Activated gamma-delta T cell treated with Interleukin-2 at 50 U/mL for 16 hours (primary cell): ENCODE data around the gene OSER1.

Source experiments
- DNase-seq: peaks from one replicate; pipeline ENCODE4 v3.0.0-alpha.2; 2020

The OSER1 gene

DNA sequence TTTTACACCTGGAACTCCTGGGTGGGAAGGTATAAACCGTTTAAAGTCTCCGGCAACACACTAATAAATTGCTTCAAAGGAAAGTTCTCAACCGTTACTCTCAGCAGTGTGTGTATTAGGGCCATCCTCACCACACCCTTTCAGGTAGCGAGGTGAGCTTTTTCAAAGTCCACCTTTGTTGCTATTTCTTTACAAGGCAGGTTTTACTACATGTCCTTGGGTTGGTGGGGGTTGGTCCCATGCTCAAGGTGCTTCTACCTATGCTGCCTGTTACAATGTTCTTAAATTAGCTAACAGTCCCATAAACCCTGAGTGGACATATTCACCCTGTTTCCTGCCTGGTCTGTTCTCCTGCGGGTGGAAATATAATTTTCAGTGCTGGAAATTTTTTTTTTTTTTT is 13.2 kb upstream of the OSER1 start:
- DNase-seq: no peak

DNA sequence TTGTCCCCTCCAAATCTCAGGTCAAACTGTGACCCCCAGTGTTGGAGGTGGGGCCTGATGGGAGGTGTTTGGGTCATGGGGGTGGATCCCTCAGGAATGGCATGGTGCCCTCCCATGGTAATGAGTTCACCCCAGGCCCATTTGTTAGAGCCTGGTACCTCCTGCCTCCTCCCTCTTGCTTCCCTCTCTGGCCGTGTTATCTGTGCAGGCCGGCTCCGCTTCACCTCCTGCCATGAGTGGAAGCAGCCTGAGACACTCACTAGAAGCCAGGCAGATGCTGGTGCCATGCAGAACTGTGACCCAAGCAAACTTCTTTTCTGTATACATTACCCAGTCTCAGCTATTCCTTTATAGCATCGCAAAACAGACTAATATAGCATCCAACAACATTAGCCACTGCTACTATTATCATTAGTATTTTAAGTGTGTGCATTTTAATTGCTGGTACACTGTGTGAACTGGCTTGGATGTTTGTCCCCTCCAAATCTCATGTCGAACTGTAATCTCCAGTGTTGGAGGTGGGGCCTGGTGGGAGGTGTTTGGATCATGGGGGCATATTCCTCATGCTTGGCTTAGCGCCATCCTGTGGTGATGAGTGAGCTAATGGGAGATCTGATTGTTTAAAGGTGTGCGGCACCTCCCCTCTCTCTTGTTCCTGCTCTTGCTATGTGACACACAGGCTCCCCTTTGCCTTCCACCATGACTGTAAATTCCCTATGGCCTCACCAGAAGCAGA is 12.2 kb upstream of the OSER1 start:
- no peak for DNase-seq

DNA sequence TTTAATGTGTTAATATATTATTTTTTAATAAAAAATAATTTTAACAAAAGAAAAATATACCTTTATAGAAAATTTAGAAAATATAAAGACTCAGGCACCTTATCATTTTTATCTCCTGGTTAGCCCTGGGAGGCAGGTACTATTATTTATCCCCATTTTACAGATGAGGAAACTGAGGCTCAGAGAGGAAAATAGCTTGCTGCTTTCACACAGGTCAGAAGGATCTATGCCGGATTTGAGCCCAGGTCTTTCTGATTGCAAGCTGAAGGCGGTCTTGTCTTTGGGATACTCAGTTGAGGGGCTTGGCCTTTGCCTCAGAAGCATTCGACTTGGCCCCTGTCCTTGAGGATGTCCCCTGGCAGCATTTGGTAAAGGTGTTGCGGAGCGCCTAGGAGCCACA is 11.5 kb upstream of the OSER1 start:
- no peak for DNase-seq

DNA sequence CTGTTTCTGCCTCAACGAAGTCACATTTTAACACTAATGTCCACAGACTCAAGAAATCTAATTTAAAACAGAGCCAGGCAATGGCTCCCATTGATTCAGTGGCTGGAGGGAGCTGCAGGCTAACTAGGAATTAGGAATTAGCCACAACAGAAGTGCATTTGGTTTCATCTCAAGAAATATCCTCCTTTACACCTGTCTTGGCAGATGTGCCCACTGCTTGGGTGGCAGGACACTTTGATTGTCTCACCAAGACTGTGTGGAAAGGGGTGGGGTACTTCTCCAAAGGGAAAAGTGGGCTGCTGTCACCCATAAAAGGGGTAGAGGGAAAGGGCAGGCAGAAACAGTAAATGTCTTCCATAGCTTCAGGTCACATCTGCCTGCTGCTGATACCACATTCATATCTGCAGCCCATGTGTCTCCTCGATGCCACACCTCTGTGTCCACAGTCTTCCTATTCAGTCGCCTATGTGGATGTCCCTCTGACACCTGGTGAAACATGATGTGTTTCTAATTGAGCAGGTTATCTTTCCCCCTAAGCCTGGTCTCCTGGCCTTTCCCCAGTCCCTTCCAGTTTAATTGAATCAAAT is 10.9 kb upstream of the OSER1 start:
- DNase-seq: no peak

DNA sequence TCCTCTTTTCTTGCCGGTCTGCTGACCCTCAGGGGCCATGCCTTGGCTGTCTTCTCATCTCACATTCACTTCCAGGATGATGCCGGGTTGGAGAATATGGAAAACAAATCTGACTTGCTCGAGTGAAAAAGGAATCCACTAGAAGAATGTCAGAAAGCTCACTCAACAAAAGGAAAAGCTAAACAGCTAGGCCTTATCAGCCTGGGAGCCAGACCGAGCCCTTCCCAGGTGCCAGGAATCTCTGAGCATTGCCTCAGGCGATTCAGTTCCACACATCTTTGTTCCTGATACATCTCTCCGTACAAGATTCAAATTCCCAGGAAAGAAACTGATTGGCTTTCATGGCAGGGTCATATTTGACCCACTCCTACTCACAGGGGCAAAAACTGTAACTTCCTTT is 9.2 kb upstream of the OSER1 start:
- no peak for DNase-seq

DNA sequence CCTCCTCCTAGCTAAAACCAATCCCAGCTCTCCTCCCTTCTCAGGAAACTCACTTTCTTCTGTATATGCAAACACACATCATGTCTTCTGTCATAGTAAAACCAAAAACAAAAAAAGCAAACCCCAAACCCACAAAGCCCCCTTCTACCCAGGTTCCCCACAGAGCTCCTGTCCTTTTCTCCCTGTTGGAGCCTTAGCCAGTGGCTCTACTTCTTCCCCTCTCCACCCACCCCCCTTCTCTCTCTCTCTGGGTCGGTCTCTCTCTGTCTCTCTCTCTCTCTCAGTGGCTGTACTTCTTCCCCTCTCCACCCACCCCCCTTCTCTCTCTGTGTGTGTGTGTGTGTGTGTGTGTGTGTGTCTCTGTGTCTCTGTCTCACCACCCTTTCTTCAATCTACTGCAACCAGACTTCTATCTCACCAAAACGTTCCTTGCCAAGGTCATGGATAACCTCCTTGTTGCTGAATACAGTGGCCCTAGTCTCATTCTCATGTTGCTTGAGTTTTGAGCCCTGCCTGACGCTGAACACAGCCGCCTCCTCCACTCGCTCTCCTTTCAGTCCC is 8.7 kb upstream of the OSER1 start:
- DNase-seq: peak; percentile 21

DNA sequence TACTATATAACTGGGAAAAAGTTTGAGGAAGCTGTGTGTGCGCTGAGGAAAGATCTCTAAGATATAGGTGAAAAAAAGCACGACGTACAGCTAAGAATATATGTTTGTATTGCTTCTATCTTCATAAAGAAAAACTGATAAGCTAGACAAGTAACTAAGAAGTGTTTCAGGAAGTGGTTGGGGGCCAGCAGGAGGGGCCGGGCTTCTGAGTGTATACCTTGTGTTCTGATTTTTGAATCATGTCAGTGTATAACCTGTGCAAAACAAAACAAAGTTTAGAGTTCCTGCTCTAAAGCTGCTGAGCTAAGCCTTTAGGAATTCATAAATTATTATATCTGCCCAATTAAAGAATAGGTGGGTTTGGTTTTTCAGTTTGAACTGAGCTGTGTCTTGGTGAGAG is 7.9 kb upstream of the OSER1 start:
- DNase-seq: peak; percentile 64

DNA sequence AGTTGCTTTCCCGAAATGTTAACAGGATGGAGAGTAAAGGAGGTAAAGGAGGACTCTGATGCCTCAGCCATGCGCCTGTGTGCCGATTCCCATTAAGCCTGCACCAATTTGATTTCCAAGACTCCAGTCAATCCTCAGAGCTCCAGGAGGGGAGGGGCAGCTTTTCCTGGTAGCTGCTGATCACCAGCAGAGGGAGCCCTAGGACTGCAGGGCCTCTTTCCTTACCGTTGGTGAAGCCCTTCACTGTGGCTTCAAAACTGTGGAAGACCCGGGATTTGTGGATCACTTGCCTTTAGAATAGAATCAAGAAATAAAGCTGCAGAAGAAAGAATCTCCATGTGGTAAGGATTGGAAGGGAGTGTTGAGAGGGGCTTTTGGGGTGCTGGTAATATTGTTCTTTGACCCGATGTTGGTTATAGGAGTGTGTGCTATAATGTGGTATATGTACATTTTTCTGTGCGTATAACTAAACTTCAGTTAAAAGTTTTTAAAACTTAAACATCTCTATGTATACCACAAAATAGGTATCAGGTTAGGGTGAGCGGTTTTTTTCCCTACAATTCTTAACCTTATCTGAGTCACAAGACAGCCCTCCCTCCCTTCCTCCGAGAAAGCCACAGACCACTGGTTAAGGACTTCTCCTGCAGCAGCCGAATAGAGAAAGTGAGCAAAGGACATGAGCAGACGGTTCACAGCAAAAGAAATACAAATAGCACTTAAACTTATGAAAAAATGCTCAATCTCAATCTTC is 6.9 kb upstream of the OSER1 start:
- peak; percentile 70 for DNase-seq

DNA sequence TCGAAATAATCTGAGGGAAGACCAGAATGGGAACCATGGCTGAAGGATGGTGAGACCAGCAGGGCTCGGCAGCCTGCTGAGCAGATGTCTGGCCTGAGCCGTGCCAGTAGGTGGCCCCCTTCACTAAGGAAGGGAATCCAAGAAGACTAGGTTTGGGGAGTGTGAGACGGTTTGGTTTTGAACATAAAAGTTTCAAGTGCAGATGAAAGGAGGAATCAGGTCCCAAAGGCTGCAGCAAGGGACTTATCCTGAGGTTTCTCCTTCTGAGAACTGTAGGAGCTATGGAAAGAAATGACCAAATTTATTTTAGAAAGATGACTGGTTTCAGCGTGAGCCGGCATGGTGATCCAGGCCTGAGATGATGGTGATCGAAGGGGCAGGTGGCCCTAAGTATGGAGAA is 4.6 kb upstream of the OSER1 start:
- peak; percentile 73 for DNase-seq

DNA sequence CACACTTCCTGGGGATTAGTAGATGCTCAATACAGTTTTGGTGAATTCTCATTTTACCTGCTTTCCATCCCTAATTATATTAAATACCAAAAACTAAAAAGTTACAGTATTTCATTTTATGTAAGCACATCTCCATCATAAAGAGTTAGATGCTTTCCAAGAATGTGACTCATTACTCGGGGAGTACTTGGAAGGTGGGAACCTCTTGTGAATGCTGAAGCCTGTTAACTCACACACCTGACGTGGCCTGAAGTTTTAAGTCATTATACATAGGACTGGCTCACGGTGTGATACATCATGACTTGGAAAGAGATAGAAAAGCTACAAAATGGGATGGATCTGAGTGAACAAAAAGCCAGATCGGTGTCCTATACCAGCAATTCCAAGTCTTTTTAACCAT is 2.2 kb upstream of the OSER1 start:
- no peak for DNase-seq

DNA sequence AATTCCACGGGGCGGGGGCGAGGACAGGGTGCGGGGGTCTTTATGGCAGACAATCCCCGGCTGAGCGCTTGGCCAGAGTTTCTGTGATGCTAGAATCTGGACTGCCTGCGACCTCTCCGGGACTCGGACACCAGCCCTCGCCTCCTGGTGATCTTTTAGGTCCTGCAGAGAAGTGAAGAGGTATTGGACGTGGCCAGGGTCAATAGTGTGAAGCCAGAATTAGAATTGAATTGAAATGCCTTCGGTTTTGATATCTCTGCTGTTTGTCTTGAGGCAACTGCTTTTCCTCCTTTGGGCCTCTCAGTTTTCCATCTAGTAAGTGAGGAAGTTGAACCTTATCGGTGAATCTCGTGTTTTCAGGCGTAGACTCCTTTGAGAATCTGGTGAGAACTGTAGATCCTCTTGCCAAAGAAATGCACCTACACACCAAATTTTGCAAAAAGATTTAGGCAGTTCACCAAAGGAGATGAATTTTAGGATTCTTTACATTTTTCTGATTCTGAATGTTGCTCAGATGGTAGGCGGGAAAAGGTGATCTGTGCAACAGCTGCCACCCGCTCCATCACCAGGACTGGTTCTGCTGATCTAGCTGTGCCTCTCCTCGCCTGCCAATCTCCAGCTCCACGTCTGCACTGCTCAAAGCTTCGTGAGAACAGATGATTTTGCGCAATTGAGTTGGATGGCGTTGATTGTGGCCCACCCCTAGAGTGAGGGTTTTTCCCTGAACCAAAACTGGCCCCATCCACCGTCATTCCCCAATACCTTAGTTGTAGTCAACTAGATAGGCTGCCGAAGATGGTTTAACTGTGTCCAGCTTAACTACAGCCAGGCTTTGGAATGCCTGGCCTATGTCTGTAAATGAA is 837 bp upstream of the OSER1 start:
- DNase-seq: no peak

DNA sequence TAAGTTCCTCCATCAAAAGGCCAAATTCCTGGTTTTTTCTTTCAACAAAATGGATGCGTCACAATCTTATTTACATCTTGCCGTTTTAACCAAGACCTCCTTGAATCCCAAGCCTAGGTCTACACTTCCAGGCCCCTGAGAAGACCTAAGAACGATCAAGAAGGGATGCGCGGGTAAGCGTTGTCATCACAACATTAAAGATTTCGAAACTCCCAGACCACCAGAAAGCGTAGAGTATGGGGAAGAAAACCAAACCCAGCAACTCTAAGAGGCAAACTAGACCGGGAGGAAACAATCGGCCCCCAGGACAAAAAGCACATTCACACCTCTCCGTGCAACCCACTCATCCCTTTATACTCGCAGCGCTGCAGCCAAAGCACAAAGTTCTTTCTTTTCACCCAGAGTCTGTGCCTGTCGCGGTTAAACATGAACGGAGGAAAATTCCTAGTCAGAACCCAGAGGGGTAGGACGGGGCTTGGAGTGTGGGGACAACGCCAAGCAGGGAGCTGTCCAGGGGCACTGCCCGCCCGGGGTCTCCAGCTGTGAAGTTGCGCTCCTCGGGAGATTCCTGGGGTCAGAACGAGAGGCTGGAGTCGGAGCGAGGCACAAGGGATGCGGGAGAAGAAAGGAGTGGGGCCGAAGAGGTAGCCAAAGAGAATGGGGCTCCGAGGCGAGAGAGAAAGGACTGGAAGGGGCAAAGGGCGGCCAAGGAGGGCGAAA is 725 bp downstream of the OSER1 start:
- DNase-seq: no peak

DNA sequence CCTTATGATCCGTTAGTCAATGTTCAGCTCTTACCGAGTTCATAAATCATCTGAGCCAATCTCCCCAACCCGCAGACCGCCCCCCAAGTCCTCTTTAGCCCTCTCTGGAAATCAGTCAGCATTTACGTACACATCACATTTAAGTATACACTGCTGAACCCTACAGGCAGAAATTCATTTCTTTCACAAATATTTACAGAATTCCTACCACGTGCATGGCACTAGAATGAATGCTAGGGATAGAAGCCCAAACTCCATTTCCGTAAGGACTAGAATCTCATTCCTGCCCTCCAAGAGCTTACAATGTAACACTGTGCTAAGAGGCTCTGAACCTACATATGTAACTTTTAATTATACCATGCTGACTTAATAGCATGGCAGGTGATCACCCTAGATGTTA is 1.8 kb downstream of the OSER1 start:
- DNase-seq: no peak

DNA sequence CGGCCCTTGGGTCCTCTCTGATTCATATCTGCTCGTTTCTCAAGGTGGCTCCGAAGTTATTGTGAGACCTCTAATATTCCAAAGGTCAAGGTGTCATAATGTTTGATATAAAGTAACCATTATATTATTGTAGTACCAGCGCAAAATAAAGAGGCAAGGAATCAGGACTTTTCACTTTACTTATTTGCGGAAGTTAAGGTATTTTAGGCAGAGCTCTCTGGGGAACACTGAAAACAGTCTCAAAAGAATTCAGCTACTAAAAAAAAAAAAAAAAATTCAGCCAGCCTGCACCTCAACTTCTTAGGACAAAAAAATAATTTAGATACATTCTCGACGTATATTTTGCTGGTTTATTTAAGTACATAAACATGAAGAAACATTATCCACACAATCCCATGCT is 2.4 kb downstream of the OSER1 start:
- no peak for DNase-seq

DNA sequence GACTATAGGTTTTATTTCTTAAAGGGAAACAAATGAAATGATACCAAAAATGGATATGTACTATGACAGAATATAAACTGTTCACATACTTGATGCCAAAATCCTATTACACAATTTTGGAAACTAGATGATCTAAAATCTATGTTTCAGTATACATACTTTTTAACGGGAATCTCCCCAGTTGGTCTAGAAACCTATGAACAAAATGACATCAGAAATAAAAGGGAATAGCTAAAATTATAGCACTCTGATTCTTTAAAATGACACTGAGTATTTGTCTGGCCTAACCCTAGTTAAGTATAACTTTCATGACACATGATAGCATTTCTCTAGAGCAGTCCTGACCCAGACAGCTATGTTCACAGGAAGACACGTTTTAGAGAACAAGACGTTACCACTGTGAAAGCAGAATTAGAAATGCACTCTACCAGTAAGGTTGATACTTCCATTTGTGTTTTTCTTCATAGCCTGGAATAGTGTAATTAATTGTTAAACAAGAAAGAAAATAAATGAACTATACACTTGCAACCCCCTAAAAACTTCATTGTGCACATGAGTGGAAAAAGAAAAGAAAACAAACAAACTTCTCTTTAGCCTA is 3.3 kb downstream of the OSER1 start:
- no peak for DNase-seq

DNA sequence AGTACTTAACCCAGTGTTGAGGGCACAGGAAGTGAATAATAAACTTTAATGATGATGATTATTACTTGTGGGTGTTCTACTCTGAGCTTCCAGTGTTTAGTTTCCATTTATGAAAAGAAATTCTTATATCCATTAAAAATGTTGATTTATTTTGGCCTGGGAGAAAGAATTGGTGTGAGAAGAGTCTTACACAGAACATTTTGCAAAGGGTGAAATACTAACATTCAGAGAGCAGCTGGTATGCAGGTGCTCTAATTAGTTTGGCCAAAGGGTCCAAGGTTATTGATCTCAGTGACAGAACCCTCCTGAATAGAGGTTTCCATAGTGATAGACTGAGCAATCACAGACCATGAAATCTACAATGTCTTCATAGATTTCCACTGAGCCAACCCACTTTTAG is 4.4 kb downstream of the OSER1 start:
- no peak for DNase-seq

DNA sequence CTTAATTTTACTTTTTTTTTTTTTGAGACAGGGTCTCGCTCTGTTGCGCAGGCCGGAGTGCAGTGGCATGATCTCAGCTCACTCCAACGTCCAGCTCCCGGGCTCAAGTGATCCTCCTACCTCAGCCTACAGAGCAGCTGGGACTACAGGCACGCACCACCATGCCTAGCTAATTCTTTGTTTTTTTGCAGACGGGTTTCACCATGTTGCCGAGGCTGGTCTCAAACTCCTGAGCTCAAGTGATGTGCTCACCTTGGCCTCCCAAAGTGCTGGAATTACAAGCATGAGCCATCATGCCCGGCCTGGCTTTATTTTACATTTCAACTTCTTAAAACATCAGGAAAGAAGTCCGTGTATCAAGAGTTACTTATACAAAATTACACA is 5.7 kb downstream of the OSER1 start:
- no peak for DNase-seq

DNA sequence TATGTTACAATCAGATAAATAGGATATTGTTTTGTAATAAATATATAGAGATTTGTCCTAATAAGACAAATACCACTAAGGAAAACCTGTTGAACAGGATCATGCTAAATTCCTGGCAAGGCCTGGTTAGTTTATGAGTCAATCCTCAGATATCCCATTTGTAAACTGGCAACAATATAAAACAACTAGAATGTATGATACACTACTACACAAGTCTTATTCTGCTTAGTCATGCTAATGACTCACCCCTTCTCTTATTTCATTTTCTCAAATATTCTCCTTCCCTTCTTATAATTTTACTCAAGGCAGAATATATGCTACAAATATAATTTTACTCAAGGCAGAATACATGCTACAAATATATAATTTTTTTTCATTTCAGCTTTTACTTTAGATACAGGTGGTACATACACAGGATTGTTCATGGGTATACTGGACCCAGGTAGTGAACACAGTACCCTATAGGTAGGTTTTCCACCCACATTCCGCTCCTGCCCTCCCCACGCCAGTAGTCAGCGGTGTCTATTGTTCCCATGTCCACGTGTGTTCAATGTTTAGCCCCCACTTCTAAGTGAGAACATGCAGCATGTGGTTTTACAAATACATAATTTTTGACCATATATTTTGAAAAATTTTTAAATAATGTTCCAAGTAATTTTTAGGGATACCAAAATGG is 6.3 kb downstream of the OSER1 start:
- no peak for DNase-seq

DNA sequence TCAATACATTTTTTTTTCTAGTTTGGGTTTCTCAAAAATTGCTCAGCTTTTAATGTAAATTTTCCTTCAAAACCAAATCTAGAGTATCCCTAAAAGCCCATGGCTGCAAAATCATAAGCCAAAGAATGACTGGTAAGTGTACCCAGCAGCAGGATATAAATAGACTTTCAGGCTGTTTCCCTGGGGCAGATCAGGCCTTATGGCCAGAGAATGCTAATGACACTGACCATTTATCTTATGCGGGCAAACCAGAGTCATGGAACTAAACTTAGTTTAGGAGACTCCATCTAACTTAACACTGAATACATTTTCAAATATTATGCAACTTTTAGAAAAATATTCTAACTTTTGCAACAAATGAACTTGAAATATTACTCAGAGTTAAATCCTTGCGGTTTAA is 7.4 kb downstream of the OSER1 start:
- no peak for DNase-seq

DNA sequence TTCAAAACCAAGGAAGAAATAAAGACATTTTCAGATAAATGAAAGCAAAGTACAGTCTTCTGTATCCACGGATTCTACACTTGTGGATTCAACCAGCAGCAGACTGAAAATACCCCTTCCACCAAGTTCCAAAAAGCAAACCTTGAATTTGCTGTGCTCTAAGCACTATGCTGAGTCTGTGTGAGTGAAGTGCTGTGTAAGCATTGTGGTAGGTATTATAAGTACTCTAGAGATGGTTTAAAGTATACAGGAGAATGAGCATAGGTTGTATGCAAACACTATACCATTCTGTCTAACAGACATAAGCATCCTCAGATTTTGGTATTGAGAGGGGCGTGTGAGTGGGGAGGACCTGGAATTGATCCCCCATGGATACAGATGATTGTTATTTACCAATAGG is 9.6 kb downstream of the OSER1 start:
- DNase-seq: no peak

DNA sequence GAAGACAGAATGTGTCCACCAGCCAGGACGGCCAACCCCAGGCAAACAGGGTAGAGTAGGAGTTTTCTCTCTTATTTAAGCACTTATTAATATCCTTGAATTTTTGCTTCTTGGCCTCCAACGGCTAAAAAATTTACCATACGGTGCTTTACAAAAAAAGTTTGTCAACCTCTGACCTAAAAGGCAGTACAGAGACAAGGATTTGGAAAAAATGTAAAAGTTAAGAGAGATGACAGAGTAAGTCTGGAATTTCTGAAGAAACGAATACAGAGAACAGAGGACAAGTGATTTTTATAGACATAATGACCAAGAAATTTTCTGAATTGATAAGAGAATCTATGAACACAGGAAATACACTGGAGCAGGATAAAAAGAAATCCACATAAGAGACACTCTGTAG is 10.2 kb downstream of the OSER1 start:
- no peak for DNase-seq
